Tibial nerve (tissue), 4 donors: ENCODE measurements around the gene RNU4-1. TPM values are rescaled to one million over a fixed set of nuclear protein-coding genes. Genes with fewer than 3 reads are reported as not detected.

Experiments used
- DNase-seq, 2 donors: peaks; one replicate each; pipeline ENCODE4 v3.0.0-alpha.2; 2019; ENCODE audit warnings: low spot score in 2 of 2
- H3K27ac ChIP-seq, 4 donors: fragments of 200-600 bp; sonication (generic) in 3 of 4; one replicate each; pipeline ENCODE4 v1.5.1; 2017 to 2019; ENCODE audit warnings: mild to moderate bottlenecking in 1 of 4
- H3K27me3 ChIP-seq, 2 donors: fragments of 200-600 bp; sonication (generic) in 1 of 2; one replicate each; pipeline versions ENCODE4 v1.5.1 to v1.6.0; 2017 to 2019
- H3K36me3 ChIP-seq, 3 donors: fragments of 200-600 bp; sonication (generic); one replicate each; pipeline ENCODE4 v1.5.1; 2018 to 2019
- H3K4me1 ChIP-seq, 4 donors: fragments of 200-600 bp; sonication (generic) in 3 of 4; one replicate each; pipeline ENCODE4 v1.5.1; 2017 to 2019
- H3K4me3 ChIP-seq, 4 donors: fragments of 200-600 bp; sonication (generic) in 3 of 4; one replicate each; pipeline ENCODE4 v1.5.1; 2017 to 2019; ENCODE audit warnings: mild to moderate bottlenecking in 1 of 4, moderate library complexity in 1 of 4
- H3K9me3 ChIP-seq, 4 donors: fragments of 200-600 bp; sonication (generic) in 3 of 4; one replicate each; pipeline ENCODE4 v1.5.1; 2017 to 2019
- CTCF ChIP-seq, 5 experiments: fragments of 200-600 bp in 3 of 5; fragments of 450-650 bp in 2 of 5; sonication (generic) in 3 of 5; IDR thresholded peaks; one replicate each; pipeline ENCODE4 v1.5.1; 2016 to 2019; ENCODE audit warnings: antibody characterized with exemption in 5 of 5, mild to moderate bottlenecking in 3 of 5, moderate library complexity in 2 of 5
- EP300 ChIP-seq, 2 donors: sonication (generic); formaldehyde crosslinking; IDR thresholded peaks; one replicate each; pipeline ENCODE4 v1.6.1; 2017; ENCODE audit warnings: antibody characterized with exemption in 2 of 2, mild to moderate bottlenecking in 1 of 2
- POLR2A ChIP-seq, 2 donors: fragments of 450-650 bp; IDR thresholded peaks; one replicate each; pipeline ENCODE4 v1.6.1; 2017; ENCODE audit warnings: antibody characterized with exemption in 2 of 2, mild to moderate bottlenecking in 2 of 2, moderate library complexity in 2 of 2
- WGBS, 2 donors: methylation state at CpG; one replicate each; pipeline ENCODE4 v1.1.5; 2018; 5-methylcytosine and 5-hydroxymethylcytosine counted together
- total RNA-seq, 4 donors: library from RNA; depleted of rRNA; stranded (reverse); fragments of >200 nt; gene quantifications; one replicate each; pipeline ENCODE4 v1.1.0, GENCODE V29; 2016

Gene RNU4-1
- total RNA-seq, 4 donors from 2014 or later, result under 0.01 TPM; not detected in 1

- peak overlapping the region; percentile 90 to 96 (median 95) for H3K27ac ChIP-seq
- no peaks in the 10 kb centered on the region for H3K36me3 ChIP-seq
- no peaks in the 10 kb centered on the region for H3K9me3 ChIP-seq
- DNase-seq, result peak in 1 of 2 donors; percentile 10
- peaks cover 0 to 28% (median 3%) of the 10 kb centered on the region in 4 donors for H3K4me1 ChIP-seq
- 26 to 32% methylated on average over 22 of the region's 22 CpGs for WGBS, 2 donors
- no peaks in the 10 kb centered on the region for H3K27me3 ChIP-seq
- H3K4me3 ChIP-seq, result peak overlapping the region in 3 of 4 donors; percentile 10 to 63 (median 60)
- TF ChIP-seq POLR2A (IDR thresholded peaks at IDR 0.05) (no peak), EP300 (IDR thresholded peaks at IDR 0.05) (no peak), CTCF (IDR thresholded peaks at IDR 0.05) (no peak)
These were observed 2.3 kb downstream of the RNU4-1 start for GRCh38 chr12:120290609-120291305.

DNA sequence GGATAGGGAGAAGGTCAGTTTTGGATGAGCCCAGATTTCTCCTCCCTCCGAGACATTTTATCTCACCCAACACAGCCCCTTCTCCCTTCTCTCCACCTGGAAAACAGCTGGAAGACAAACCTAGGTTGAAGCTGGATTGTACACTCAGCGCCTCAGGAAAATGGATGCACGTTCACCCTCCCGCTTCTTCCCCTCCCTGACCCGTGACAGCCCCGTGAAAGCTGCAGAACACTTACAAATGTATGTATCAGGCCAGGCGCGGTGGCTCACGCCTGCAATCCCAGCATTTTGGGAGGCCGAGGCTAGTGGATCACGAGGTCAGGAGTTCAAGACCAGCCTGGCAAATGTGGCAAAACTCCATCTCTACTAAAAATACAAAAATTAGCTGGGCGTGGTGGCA is 5.5 kb downstream of the RNU4-1 start:
- TF ChIP-seq POLR2A (IDR thresholded peaks at IDR 0.05) (no peak), EP300 (IDR thresholded peaks at IDR 0.05) (no peak), CTCF (IDR thresholded peaks at IDR 0.05) (no peak)
- no peak for DNase-seq
- Histone ChIP-seq H3K27ac (no peak overlapping the region), H3K4me3 (no peak overlapping the region), H3K4me1 (peaks cover 0 to 20% (median 3%) of the 10 kb centered on the region in 4 donors), H3K9me3 (no peaks in the 10 kb centered on the region), H3K36me3 (no peaks in the 10 kb centered on the region), H3K27me3 (no peaks in the 10 kb centered on the region)
- 79 to 82% methylated on average over 12 of the region's 12 CpGs for WGBS, 2 donors

GRCh38 chr12:120286768-120287490 is 6.1 kb downstream of the RNU4-1 start:
- H3K36me3 ChIP-seq, result no peaks in the 10 kb centered on the region
- TF ChIP-seq CTCF (IDR thresholded peaks at IDR 0.05), result no peak
- TF ChIP-seq EP300 (IDR thresholded peaks at IDR 0.05), result no peak
- TF ChIP-seq POLR2A (IDR thresholded peaks at IDR 0.05), result no peak
- H3K27ac ChIP-seq, result no peak overlapping the region
- no peaks in the 10 kb centered on the region for H3K9me3 ChIP-seq
- WGBS, 2 donors, result 37 to 53% methylated on average over 7 of the region's 7 CpGs
- no peaks in the 10 kb centered on the region for H3K27me3 ChIP-seq
- H3K4me3 ChIP-seq, result no peak overlapping the region
- no peak for DNase-seq
- H3K4me1 ChIP-seq, result peaks cover 0 to 20% (median 3%) of the 10 kb centered on the region in 4 donors

DNA sequence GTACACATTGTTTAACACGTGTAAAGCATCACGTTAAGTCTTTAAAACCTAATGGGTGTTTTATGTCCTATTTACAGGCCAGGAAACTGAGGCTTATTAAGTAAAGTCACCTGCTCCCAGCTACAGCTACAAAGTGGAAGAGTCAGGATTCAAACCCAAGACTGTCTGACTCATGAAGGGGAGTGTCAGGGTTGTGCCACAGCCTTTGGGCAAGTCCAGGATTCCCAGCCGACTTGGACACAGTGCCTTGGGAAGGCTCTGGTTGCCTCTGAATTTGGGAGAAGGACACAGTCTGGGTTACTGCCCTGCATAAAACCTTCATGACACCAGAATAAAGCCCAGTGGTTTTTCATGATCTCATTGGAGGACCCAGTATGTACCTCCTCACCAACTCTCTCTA is 8.7 kb downstream of the RNU4-1 start:
- Histone ChIP-seq H3K27ac (no peak overlapping the region), H3K4me3 (no peak overlapping the region), H3K36me3 (no peaks in the 10 kb centered on the region), H3K4me1 (peaks cover 0 to 6% (median 0%) of the 10 kb centered on the region in 4 donors), H3K27me3 (no peaks in the 10 kb centered on the region), H3K9me3 (no peaks in the 10 kb centered on the region)
- 75 to 77% methylated on average over 3 of the region's 3 CpGs for WGBS, 2 donors
- TF ChIP-seq EP300 (IDR thresholded peaks at IDR 0.05) (no peak), CTCF (IDR thresholded peaks at IDR 0.05) (no peak), POLR2A (IDR thresholded peaks at IDR 0.05) (no peak)
- no peak for DNase-seq

DNA sequence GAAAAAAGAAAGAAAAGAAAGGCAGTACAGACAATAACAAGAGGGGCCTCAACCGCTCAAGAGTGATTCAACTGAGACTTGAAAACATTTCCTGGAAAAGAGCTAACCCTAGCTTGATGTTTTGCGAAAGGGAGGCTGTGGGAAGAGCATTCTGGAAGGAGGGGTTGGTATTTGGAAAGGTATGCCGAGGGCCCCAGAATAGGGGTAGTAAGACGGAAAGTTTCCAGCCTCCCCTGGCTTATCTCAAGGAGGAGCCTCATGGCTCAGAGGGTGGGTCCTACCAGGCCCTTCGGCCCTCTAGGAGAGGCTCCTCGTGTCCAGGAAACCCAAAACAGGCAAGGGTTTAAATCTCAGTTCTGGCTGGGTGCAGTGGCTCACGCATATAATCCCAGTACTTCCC is 9.7 kb downstream of the RNU4-1 start:
- WGBS, 2 donors, result 67 to 70% methylated on average over 7 of the region's 7 CpGs

More for the DNA sequence above, 9.7 kb downstream of the RNU4-1 start:
- H3K4me1 ChIP-seq, result peaks cover 0 to 6% (median 0%) of the 10 kb centered on the region in 4 donors
- TF ChIP-seq POLR2A (IDR thresholded peaks at IDR 0.05) (no peak), CTCF (IDR thresholded peaks at IDR 0.05) (no peak), EP300 (IDR thresholded peaks at IDR 0.05) (no peak)
- DNase-seq, result no peak
- H3K9me3 ChIP-seq, result no peaks in the 10 kb centered on the region
- H3K27ac ChIP-seq, result no peak overlapping the region
- no peaks in the 10 kb centered on the region for H3K36me3 ChIP-seq
- no peak overlapping the region for H3K4me3 ChIP-seq
- no peaks in the 10 kb centered on the region for H3K27me3 ChIP-seq
